GM19238 (cell line): ENCODE data around the gene SETBP1.

Experiments
- DNase-seq: peaks from one replicate; pipeline ENCODE4 v3.0.0; 2011; ENCODE audit warnings: low spot score; ENCODE audit not compliant: insufficient read length

SETBP1 gene

GRCh38 chr18:44730803-44731529 lies 50.3 kb downstream of the SETBP1 start:
- DNase-seq: no peak

GRCh38 chr18:44731530-44732237 lies 51.0 kb downstream of the SETBP1 start:
- DNase-seq: no peak

GRCh38 chr18:44732238-44732563 lies 51.5 kb downstream of the SETBP1 start:
- DNase-seq: no peak

GRCh38 chr18:44732599-44732998 lies 51.9 kb downstream of the SETBP1 start:
- DNase-seq: no peak

GRCh38 chr18:44733069-44733753 lies 52.5 kb downstream of the SETBP1 start:
- no peak for DNase-seq

- no peak for DNase-seq
Measured at GRCh38 chr18:44733754-44734465, 53.2 kb downstream of the SETBP1 start.

GRCh38 chr18:44735096-44735495 lies 54.4 kb downstream of the SETBP1 start:
- no peak for DNase-seq

GRCh38 chr18:44736664-44737380 lies 56.1 kb downstream of the SETBP1 start:
- no peak for DNase-seq

GRCh38 chr18:44737623-44738022 lies 56.9 kb downstream of the SETBP1 start:
- DNase-seq: no peak

- DNase-seq: no peak
Measured at GRCh38 chr18:44740000-44740399, 59.3 kb downstream of the SETBP1 start.

GRCh38 chr18:44741085-44741484 lies 60.4 kb downstream of the SETBP1 start:
- DNase-seq: no peak

- no peak for DNase-seq
Measured at GRCh38 chr18:44741511-44741910, 60.8 kb downstream of the SETBP1 start.

GRCh38 chr18:44742126-44742525 lies 61.4 kb downstream of the SETBP1 start:
- no peak for DNase-seq

- DNase-seq: no peak
Measured at GRCh38 chr18:44742718-44743311, 62.1 kb downstream of the SETBP1 start.

GRCh38 chr18:44743631-44744030 lies 62.9 kb downstream of the SETBP1 start:
- DNase-seq: no peak

- no peak for DNase-seq
Measured at GRCh38 chr18:44744161-44745121, 63.8 kb downstream of the SETBP1 start.

GRCh38 chr18:44747157-44747556 lies 66.5 kb downstream of the SETBP1 start:
- no peak for DNase-seq

- no peak for DNase-seq
Measured at GRCh38 chr18:44748582-44748981, 67.9 kb downstream of the SETBP1 start.

GRCh38 chr18:44750774-44751173 lies 70.1 kb downstream of the SETBP1 start:
- no peak for DNase-seq

GRCh38 chr18:44754567-44754966 lies 73.9 kb downstream of the SETBP1 start:
- no peak for DNase-seq
